ENCODE measurements around the gene HES7. TPM values are rescaled to one million over a fixed set of nuclear protein-coding genes. Genes with fewer than 3 reads are reported as not detected.
"Not testable (repeated sequence)": the region's sequence is repeated elsewhere in the genome, so short reads cannot be mapped to it uniquely, and the experiment has no call there.

Gene HES7
- total RNA-seq, 1 experiment from 2014 or later: 0.61 TPM

DNA sequence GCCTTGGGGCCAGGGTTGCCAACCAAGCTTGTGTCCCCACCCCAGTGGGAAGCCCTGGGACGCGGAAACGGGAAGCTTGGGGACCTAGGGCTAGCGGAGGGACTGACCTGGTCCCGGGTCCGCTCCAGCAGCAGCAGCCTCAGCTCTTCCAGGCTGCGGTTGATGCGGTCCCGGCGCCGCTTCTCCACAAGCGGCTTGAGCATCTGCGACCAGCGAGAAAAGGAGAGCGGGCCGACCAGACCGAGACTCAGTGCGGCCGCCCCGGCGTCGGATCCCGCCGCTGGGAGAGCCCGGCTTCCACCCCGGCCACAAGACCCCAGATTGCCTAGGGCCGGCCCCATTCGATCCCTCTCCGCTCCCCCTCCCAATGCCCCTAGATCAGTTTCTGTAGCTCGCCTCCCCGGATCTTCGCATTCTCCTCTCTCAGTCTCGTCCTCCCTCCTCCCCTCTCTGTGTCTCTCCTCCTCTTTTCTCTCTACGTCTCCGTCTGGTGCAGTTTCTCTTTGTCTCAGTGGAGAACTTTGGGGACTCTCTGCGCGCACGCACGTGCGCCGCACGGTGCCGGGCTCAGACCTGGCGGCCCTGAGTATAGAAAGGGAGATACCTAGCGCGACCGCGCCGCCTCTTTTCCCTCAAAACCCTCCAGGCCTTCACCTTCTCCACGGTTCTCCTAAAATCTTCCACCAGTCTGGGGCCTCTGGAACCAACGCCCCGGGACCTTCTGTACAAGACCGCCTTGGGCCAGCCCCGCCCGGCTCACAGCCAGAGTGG is 797 bp downstream of the HES7 start:
- DNase-seq (ENCODE audit: low spot score): no peak

- DNase-seq (ENCODE audit: low spot score): no peak
Measured at GRCh38 chr17:8122422-8122923, 1.4 kb downstream of the HES7 start.

- peak; percentile 57 for DNase-seq (ENCODE audit: low spot score)
Measured at GRCh38 chr17:8121681-8122421, 2.1 kb downstream of the HES7 start.

GRCh38 chr17:8121407-8121680 is 2.6 kb downstream of the HES7 start:
- DNase-seq (ENCODE audit: low spot score): no peak

- DNase-seq (ENCODE audit: low spot score): peak; percentile 88
Measured at GRCh38 chr17:8120520-8121406, 3.1 kb downstream of the HES7 start.

DNA sequence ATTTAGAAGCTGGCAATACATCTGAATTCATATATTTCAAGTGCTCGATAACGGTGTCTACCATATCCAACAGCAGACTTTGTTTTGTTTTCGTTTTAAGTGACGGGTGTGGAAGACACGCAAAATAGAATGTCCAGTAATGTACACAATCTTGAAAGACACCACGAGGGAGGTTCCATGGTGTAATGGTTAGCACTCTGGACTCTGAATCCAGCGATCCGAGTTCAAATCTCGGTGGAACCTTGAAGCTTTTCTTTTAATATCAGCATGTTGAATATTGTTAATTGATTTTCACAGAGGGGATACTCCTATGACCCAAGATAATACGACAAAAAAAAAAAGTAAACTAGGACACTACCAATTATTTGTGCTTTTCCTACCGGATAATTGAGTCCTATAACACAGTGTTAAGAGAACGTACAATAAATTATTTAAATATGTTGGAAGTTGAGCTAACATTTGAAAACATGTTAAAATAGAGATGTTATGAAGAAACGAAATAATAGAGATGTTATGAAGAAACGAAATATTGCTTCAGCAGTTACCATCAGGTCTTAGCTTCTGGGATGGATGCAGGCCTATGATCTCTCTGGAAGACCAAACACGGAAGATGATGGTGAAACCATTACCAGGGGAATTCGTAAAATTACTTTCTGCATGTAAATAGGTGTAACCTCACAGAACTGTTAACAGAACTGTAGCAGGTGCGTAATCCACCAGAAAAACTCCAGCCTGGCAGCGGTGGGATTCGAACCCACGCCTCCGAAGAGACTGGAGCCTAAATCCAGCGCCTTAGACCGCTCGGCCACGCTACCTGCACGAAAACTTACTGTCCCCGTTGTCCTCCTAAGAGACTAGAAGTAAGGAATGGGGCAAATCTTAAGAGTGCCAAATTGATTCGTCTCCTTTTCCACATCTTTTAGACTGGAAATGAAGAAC is 4.1 kb downstream of the HES7 start:
- DNase-seq (ENCODE audit: low spot score): peak; percentile 93

- peak; percentile 90 for DNase-seq (ENCODE audit: low spot score)
Measured at GRCh38 chr17:8118769-8119580, 4.9 kb downstream of the HES7 start.

DNA sequence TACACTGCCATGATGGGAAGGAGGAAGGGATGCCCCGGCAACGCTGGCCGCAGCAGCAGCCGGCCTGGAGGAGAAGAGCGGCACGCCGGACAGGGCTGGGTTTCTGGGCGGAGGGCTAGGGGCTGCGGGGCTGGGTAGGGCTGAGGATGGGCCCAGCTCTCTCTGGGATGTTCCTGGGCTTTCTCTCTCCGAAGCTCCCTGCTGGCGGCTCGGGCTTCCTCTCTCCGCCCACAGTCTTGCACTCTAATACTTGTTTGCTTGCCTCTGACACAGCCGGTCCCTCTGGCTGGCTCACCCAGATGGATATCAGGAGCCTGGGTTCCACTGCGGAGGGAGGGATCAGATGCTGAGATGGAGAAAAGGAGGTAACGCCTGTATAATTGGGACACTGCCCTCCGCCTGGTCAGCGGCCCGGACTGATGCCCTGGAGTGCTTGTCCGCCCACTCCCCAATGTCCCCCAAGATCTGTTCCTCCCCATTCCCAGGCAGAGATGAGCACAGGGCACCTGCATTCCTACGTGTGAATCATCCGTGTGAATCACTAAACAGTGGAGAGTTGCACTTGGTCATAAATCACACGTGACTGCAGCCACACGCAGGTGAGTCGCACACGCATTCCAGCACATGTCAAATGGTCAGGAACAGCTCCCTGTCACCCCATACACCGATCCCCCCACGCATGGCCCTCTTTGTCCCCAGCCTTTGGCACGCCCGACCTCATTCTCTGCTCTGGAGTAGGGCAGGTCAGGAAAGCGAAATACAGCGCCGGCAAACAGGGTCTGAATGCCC is 5.7 kb downstream of the HES7 start, which contains the start of gene ALOXE3:
Gene ALOXE3, minus strand, starts transcription at position 535 of the 789 bp plus-strand sequence. Its CDS starts 524 bp downstream, at position 11.
- peak; percentile 58 for DNase-seq (ENCODE audit: low spot score)

DNA sequence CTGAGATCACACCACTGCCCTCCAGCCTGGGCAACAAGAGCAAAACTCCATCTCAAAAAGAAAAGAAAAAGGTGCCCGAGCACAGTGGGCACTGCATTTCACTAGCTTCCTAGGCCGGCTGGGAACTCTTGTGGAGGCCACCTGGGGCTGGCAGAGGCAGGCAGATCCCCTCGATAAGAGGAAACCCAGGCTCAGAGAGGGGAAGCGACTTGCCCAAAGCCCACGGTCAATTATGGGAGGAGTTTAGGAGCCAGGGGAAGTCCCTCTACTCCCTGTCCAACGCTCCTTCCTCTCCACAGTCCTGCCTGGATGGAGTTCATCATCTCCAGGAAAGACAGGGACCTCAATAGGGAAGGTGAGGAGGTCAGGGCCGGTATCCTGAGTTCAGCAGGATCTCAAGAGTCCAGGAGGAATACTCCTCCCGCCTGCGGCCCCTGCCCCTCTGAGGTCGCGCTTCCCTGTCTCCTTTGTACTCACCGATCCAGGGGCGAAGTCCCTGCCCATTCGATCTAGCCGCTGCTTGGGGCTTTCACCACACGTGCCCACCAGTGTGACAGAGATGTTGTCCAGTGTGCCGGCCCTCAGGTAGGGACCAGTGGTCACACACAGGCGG is 6.4 kb downstream of the HES7 start:
- DNase-seq (ENCODE audit: low spot score): no peak

- DNase-seq (ENCODE audit: low spot score): no peak
Measured at GRCh38 chr17:8116776-8117175, 7.1 kb downstream of the HES7 start.

GRCh38 chr17:8110907-8111306 is 13.0 kb downstream of the HES7 start:
- DNase-seq (ENCODE audit: low spot score): no peak

- DNase-seq (ENCODE audit: low spot score): no peak
Measured at GRCh38 chr17:8110456-8110804, 13.5 kb downstream of the HES7 start.

GRCh38 chr17:8109661-8110455 is 14.0 kb downstream of the HES7 start:
- peak; percentile 54 for DNase-seq (ENCODE audit: low spot score)

GRCh38 chr17:8108972-8109660 is 14.8 kb downstream of the HES7 start:
- no peak for DNase-seq (ENCODE audit: low spot score)

- DNase-seq (ENCODE audit: low spot score): not testable (repeated sequence)
Measured at GRCh38 chr17:8106980-8107379, 16.9 kb downstream of the HES7 start.

DNA sequence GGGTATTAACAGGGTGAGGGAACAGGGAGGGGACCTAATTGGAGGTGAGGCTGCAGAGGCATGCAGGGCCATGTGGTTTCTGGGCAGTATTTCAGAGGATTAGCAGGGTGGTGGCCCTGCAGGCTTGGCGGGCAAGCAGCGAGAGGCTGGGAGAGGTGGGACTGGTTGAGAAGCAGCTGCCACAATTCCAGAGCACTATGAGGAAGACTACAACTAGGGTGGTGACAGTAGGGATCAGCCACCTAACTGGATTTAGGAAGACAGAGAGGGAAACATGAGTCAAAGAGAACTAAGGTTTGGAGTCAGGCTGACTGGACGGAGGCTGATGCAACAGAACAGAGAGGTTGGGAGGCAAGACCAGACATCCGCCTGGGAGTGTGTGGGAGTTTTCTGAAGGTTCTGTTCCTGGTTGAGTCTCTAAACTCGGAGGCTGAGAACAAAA is 17.9 kb downstream of the HES7 start:
- no peak for DNase-seq (ENCODE audit: low spot score)

DNA sequence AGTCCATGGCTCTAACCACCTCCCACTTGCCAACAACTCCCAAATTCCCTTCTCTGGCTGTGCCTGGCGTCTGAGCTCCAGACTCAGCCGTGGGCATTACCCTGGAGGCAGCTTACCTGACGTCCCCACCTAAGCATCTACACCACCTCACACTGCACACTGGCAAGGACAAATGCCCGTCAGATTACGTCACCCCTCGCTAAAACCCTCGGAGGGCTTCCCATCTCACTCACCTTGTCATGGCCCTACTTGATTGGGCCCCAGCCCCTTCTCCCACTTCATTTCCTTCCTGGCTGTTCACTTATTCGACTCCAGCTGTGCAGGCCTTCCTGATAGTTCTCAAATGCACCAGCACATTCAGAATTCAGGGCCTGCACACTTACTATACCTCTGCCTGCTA is 19.0 kb downstream of the HES7 start:
- no peak for DNase-seq (ENCODE audit: low spot score)
